GM12878 (cell line): ENCODE results near the gene OR10G2. TPM values are rescaled to one million over a fixed set of nuclear protein-coding genes. Genes with fewer than 3 reads are reported as not detected.

ENCODE experiments used
- ATAC-seq: fragments of 200-7000 bp; cut with Tn5 transposase; 3 replicates; pipeline ENCODE4 v1.9.1; 2020; ENCODE audit warnings: mild to moderate bottlenecking, moderate library complexity
- BruUV-seq: library from RNA; stranded (reverse); fragments of 400-500 nt; replicated peaks from 2 replicates; lab custom pipeline; 2021; lab: Mats Ljungman, UMichigan
- CTCF ChIA-PET: fragments of 300-600 bp; sonication (Branson Sonifier 250); formaldehyde crosslinking; extraction: SDS; loops from one replicate; lab custom pipeline; 2021; ENCODE audit warnings: inconsistent platforms; lab: Yijun Ruan, JAX
- POLR2A ChIA-PET: fragments of 350-600 bp; formaldehyde crosslinking; extraction: SDS; loops from one replicate; lab custom pipeline; 2021; ENCODE audit warnings: inconsistent platforms; lab: Charles Lee
- RAD21 ChIA-PET: fragments of 300-600 bp; sonication (Branson Sonifier 250); formaldehyde crosslinking; loops from one replicate; lab custom pipeline; 2023; ENCODE audit warnings: antibody characterized with exemption; ENCODE audit not compliant: unreplicated experiment; lab: Charles Lee
- SMC1A ChIA-PET: fragments of 300-600 bp; sonication (Branson Sonifier 250); formaldehyde crosslinking; loops from one replicate; lab custom pipeline; 2023; ENCODE audit not compliant: unreplicated experiment, uncharacterized antibody; lab: Charles Lee
- DNase-seq: peaks from one replicate; pipeline ENCODE4 v3.0.0-alpha.2; 2011; ENCODE audit warnings: low read depth, low spot score
- FAIRE-seq: peaks from 3 replicates; lab custom pipeline; 2011; peaks lifted over from hg19 to GRCh38; lab: Jason Lieb, UNC
- H2AFZ ChIP-seq: 2 replicates; pipeline ENCODE4 v1.6.0; 2011; ENCODE audit warnings: low read depth, low read length, control low read depth; ENCODE audit not compliant: control insufficient read depth
- H3K27ac ChIP-seq: 2 replicates; pipeline ENCODE4 v1.5.1; 2011; ENCODE audit warnings: control low read depth; ENCODE audit not compliant: control insufficient read depth, insufficient read depth
- H3K27me3 ChIP-seq, 2 experiments: replicated peaks in 1 of 2; 2 replicates each; pipeline versions ENCODE4 v1.6.0 to v1.6.1; 2011; ENCODE audit warnings: low read length in 1 of 2; ENCODE audit not compliant: control insufficient read depth in 2 of 2, insufficient read depth in 2 of 2
- H3K36me3 ChIP-seq, 2 experiments: 2 replicates each; pipeline ENCODE4 v1.5.1; 2011; ENCODE audit warnings: low read length in 1 of 2; ENCODE audit not compliant: control insufficient read depth in 2 of 2, insufficient read depth in 2 of 2
- H3K4me1 ChIP-seq: 2 replicates; pipeline ENCODE4 v1.6.1; 2011; ENCODE audit warnings: mild to moderate bottlenecking, low read length, moderate library complexity, mixed read lengths; ENCODE audit not compliant: control insufficient read depth, insufficient read depth
- H3K4me2 ChIP-seq: 2 replicates; pipeline ENCODE4 v1.6.0; 2011; ENCODE audit warnings: control low read depth; ENCODE audit not compliant: control insufficient read depth, insufficient read depth
- H3K4me3 ChIP-seq: fragments of 200-600 bp; sonication (generic); 2 replicates; pipeline ENCODE4 v1.5.1; 2016
- H3K79me2 ChIP-seq: 2 replicates; pipeline ENCODE4 v1.6.0; 2011; ENCODE audit warnings: low read length; ENCODE audit not compliant: control insufficient read depth, insufficient read depth
- H3K9ac ChIP-seq: 2 replicates; pipeline ENCODE4 v1.8.0; 2011; ENCODE audit warnings: low read length, control low read depth, mixed read lengths; ENCODE audit not compliant: control insufficient read depth, insufficient read depth
- H3K9me3 ChIP-seq: replicated peaks from 3 replicates; pipeline ENCODE4 v1.5.1; 2011; ENCODE audit warnings: mild to moderate bottlenecking, low read length; ENCODE audit not compliant: control insufficient read depth, insufficient read depth
- H4K20me1 ChIP-seq: 2 replicates; pipeline ENCODE4 v1.6.0; 2011; ENCODE audit not compliant: control insufficient read depth, insufficient read depth
- CREM ChIP-seq: IDR thresholded peaks from 2 replicates; pipeline ENCODE4 v1.6.1; 2014; ENCODE audit warnings: antibody characterized with exemption, low read depth
- MTA3 ChIP-seq: IDR thresholded peaks from 2 replicates; pipeline ENCODE4 v1.6.1; 2012; ENCODE audit warnings: low read length, inconsistent platforms, borderline replicate concordance
- PRDM15 ChIP-seq: fragments of 450-650 bp; formaldehyde crosslinking; IDR thresholded peaks from 2 replicates; pipeline ENCODE4 v1.4.0; 2020; ENCODE audit warnings: mild to moderate bottlenecking, moderate library complexity
- RELA ChIP-seq: fragments of 450-650 bp; IDR thresholded peaks from 2 replicates; pipeline ENCODE4 v1.8.0; 2014; ENCODE audit warnings: borderline replicate concordance; ENCODE audit not compliant: partially characterized antibody
- USF2 ChIP-seq: IDR thresholded peaks from 2 replicates; pipeline ENCODE4 v1.6.1; 2011; ENCODE audit warnings: low read depth, low read length, improper control_type of control experiment, borderline replicate concordance
- YBX1 ChIP-seq: fragments of 450-650 bp; IDR thresholded peaks from 2 replicates; pipeline ENCODE4 v1.6.1; 2016; ENCODE audit warnings: antibody characterized with exemption
- WGBS: methylation state at CpG from one replicate; pipeline ENCODE4 v1.1.6; 2016; ENCODE audit warnings: low lambda C conversion rate; ENCODE audit not compliant: insufficient replicate concordance, insufficient coverage; ENCODE audit errors: missing lambda C conversion rate; 5-methylcytosine and 5-hydroxymethylcytosine counted together
- in situ Hi-C: fragments of 300-500 bp; cut with MboI; formaldehyde crosslinking; loops from 9 replicates; pipeline ENCODE4 v1.14.3; 2018; ENCODE audit warnings: mixed read lengths
- intact Hi-C: fragments of 100-400 bp; cut with micrococcal nuclease; formaldehyde crosslinking; loops from one replicate; pipeline ENCODE4 v1.14.2; 2022; ENCODE audit not compliant: unreplicated experiment
- polyA plus RNA-seq, 11 experiments: library from polyadenylated mRNA; depleted of rRNA in 4 of 11; unstranded in 6 of 11; stranded (reverse) in 5 of 11; fragments of >200 nt; fragmentation: Nextera tagmentation in 4 of 11; fragmentation: Illumina TruSeq in 1 of 11; extraction: Ambion mirVana in 4 of 11; extraction: Trizol in 1 of 11; gene quantifications; 1 replicate in 1 of 11; 2 replicates in 10 of 11; pipeline versions ENCODE4 v1.2.1 to v1.2.3, GENCODE V29; 2011 to 2016; ENCODE audit warnings: inconsistent platforms in 2 of 11, missing spikeins in 2 of 11, low read depth in 1 of 11
- total RNA-seq, 4 experiments: library from RNA; depleted of rRNA in 3 of 4; stranded (reverse); fragments of >200 nt in 3 of 4; fragmentation: Illumina TruSeq in 1 of 4; extraction: Trizol in 1 of 4; gene quantifications; 2 replicates each; pipeline versions ENCODE4 v1.2.1 to v1.2.3, GENCODE V29; 2013 to 2021
- TF ChIP-seq, protein P1 (sequence below): fragments of 450-650 bp; IDR thresholded peaks from 2 replicates; pipeline ENCODE4 v1.6.1; 2017; ENCODE audit warnings: mild to moderate bottlenecking

The OR10G2 gene
- total and polyA plus RNA-seq, 10 of the 15 experiments (the other 5 are each of a cell fraction or from before 2014, with no cell fraction given), result not detected

- no TSS peak for BruUV-seq
- H3K4me3 ChIP-seq, result no peak overlapping the region
- no peaks in the 10 kb centered on the region for H3K9me3 ChIP-seq
- intact Hi-C loops, result no loop called here
- H3K79me2 ChIP-seq, result no peaks in the 10 kb centered on the region
- no peaks in the 10 kb centered on the region for H3K4me1 ChIP-seq
- no peak overlapping the region for H2AFZ ChIP-seq
- H3K27me3 ChIP-seq, result no peaks in the 10 kb centered on the region
- H4K20me1 ChIP-seq, result no peaks in the 10 kb centered on the region
- TF ChIP-seq MTA3 (no peak), PRDM15 (CRISPR knock-in tag) (no peak), YBX1 (no peak), RELA (no peak), USF2 (no peak), CREM (no peak)
- TF ChIP-seq, protein P1, sequence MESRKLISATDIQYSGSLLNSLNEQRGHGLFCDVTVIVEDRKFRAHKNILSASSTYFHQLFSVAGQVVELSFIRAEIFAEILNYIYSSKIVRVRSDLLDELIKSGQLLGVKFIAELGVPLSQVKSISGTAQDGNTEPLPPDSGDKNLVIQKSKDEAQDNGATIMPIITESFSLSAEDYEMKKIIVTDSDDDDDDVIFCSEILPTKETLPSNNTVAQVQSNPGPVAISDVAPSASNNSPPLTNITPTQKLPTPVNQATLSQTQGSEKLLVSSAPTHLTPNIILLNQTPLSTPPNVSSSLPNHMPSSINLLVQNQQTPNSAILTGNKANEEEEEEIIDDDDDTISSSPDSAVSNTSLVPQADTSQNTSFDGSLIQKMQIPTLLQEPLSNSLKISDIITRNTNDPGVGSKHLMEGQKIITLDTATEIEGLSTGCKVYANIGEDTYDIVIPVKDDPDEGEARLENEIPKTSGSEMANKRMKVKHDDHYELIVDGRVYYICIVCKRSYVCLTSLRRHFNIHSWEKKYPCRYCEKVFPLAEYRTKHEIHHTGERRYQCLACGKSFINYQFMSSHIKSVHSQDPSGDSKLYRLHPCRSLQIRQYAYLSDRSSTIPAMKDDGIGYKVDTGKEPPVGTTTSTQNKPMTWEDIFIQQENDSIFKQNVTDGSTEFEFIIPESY, result no peak
- in situ Hi-C loops, result no loop called here
- no peak overlapping the region for H3K27ac ChIP-seq
- H3K9ac ChIP-seq, result no peak overlapping the region
- ChIA-PET CTCF (interaction anchor here (0.9 kb wide), 1 partner anchor 87 kb away, joined by 3 read pairs; no protein-coding TSS in a partner anchor), SMC1A (interaction anchor here (0.9 kb wide), 1 partner anchor 48 kb away, joined by 3 read pairs; no protein-coding TSS in a partner anchor), RAD21 (interaction anchor here (1.0 kb wide), 1 partner anchor 145 kb away, joined by 3 read pairs; no protein-coding TSS in a partner anchor), POLR2A (no interaction called here)
- no peak overlapping the region for H3K4me2 ChIP-seq
- H3K36me3 ChIP-seq, result no peaks in the 10 kb centered on the region
- 36% methylated on average over 5 of the region's 5 CpGs for WGBS
- no peak for DNase-seq
- FAIRE-seq, result no peak
- ATAC-seq, result no peak
These were observed 8.7 kb upstream of the OR10G2 start for GRCh38 chr14:21643407-21643806.
